Effector memory CD4-positive, alpha-beta T cell (primary cell): ENCODE measurements around the gene SYPL2.
"Not testable (repeated sequence)": the region's sequence is repeated elsewhere in the genome, so short reads cannot be mapped to it uniquely, and the experiment has no call there.

Source experiments
- DNase-seq, 3 donors: peaks; one replicate each; pipeline ENCODE4 v3.0.0-alpha.2; 2020
- H3K27ac ChIP-seq: 2 replicates; pipeline ENCODE4 v1.7.0; 2013; ENCODE audit warnings: mild to moderate bottlenecking, low read length, moderate library complexity; ENCODE audit not compliant: insufficient read depth, poor library complexity, severe bottlenecking
- H3K27me3 ChIP-seq: replicated peaks from 2 replicates; pipeline ENCODE4 v1.7.0; 2013; ENCODE audit warnings: mild to moderate bottlenecking, low read length; ENCODE audit not compliant: insufficient read depth, control insufficient read depth, poor library complexity, severe bottlenecking
- H3K36me3 ChIP-seq: 2 replicates; pipeline ENCODE4 v1.7.0; 2013; ENCODE audit warnings: mild to moderate bottlenecking, low read length, moderate library complexity; ENCODE audit not compliant: control insufficient read depth, insufficient read depth
- H3K4me1 ChIP-seq: 2 replicates; pipeline ENCODE4 v1.7.0; 2013; ENCODE audit warnings: low read length, mild to moderate bottlenecking; ENCODE audit not compliant: control insufficient read depth, insufficient read depth, poor library complexity, severe bottlenecking
- H3K4me3 ChIP-seq: 2 replicates; pipeline ENCODE4 v1.7.0; 2013; ENCODE audit warnings: low read length, low read depth, mild to moderate bottlenecking; ENCODE audit not compliant: insufficient read depth, poor library complexity, severe bottlenecking
- H3K9me3 ChIP-seq: 2 replicates; pipeline ENCODE4 v1.7.0; 2013; ENCODE audit warnings: mild to moderate bottlenecking, low read length, moderate library complexity; ENCODE audit not compliant: control insufficient read depth

The SYPL2 gene

GRCh38 chr1:109441069-109441468 lies 25.3 kb upstream of the SYPL2 start:
- H3K36me3 ChIP-seq: no peaks in the 10 kb centered on the region
- no peaks in the 10 kb centered on the region for H3K4me1 ChIP-seq
- no peaks in the 10 kb centered on the region for H3K9me3 ChIP-seq
- H3K27me3 ChIP-seq: peaks cover 6% of the 10 kb centered on the region
- no peak for DNase-seq
- H3K27ac ChIP-seq: no peak overlapping the region
- H3K4me3 ChIP-seq: no peak overlapping the region

DNA sequence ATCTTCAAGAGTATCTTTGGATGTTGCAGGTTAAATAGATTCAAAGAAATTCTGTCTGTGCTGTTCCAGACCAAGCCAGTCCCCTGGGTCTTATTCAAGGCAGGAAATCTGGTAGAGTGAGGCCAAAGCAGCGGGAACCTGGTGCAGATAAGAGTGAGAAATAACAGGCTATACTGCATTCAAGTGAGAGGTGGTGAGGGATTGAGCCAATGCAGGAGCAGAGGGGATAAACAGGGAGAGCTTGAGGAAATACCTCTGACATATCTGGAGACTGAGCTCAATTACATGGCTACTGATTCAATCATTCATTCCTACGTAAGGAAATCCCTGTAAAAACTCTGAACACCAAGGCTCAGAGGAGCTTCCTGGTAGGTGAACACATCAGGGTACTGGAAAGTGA lies 22.9 kb upstream of the SYPL2 start:
- H3K4me3 ChIP-seq: no peak overlapping the region
- H3K27ac ChIP-seq: no peak overlapping the region
- no peaks in the 10 kb centered on the region for H3K9me3 ChIP-seq
- peaks cover 6% of the 10 kb centered on the region for H3K27me3 ChIP-seq
- H3K4me1 ChIP-seq: no peaks in the 10 kb centered on the region
- H3K36me3 ChIP-seq: no peaks in the 10 kb centered on the region
- DNase-seq: no peak

DNA sequence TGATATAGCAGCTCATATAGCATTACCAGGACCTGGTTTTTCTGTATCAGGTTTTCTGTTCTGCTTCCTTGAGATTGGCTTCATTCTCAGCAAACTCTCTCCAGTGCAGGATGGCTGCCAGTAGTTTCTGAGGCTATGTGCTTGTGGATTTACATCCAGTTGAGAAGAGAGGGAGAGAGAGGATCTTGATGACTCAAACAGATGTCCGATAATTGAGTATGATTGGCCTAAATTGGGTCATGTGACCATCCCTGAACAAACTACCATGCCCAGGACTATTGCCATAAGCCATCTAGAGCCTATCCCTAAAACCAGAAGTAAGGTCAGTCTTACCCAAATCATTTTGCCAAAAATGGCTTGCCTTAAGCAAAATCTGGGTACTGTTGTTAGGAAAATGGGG lies 22.0 kb upstream of the SYPL2 start:
- H3K27ac ChIP-seq: no peak overlapping the region
- H3K27me3 ChIP-seq: peaks cover 9% of the 10 kb centered on the region
- no peak overlapping the region for H3K4me3 ChIP-seq
- H3K4me1 ChIP-seq: no peaks in the 10 kb centered on the region
- DNase-seq: no peak
- no peaks in the 10 kb centered on the region for H3K9me3 ChIP-seq
- no peaks in the 10 kb centered on the region for H3K36me3 ChIP-seq

- not testable (repeated sequence) for DNase-seq, H3K4me3 ChIP-seq, H3K4me1 ChIP-seq, H3K9me3 ChIP-seq, H3K27ac ChIP-seq, H3K36me3 ChIP-seq
- peaks cover 13% of the 10 kb centered on the region for H3K27me3 ChIP-seq
Observed at GRCh38 chr1:109445949-109446695, 20.2 kb upstream of the SYPL2 start.

DNA sequence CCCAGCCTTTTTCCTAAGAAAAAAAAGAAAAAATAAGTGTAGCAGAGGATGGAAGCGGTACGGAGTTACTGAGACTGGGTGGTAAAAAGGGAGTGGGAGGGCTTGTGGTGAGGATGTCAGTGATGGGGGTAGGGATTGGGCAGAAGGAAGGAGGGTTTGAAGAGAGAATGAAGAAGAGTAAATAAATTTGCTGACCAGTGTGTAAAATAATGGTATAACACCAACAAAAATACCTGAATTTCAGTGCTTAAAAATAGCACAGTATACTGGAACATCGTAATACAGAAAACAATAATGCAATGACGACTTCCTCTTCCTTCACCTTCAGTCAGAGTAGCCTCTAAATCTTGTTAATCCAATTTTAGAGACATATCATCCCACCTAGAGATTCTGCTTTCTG lies 18.8 kb upstream of the SYPL2 start:
- no peaks in the 10 kb centered on the region for H3K36me3 ChIP-seq
- H3K4me1 ChIP-seq: no peaks in the 10 kb centered on the region
- DNase-seq: no peak
- peaks cover 13% of the 10 kb centered on the region for H3K27me3 ChIP-seq
- H3K9me3 ChIP-seq: no peaks in the 10 kb centered on the region
- no peak overlapping the region for H3K4me3 ChIP-seq
- H3K27ac ChIP-seq: no peak overlapping the region

DNA sequence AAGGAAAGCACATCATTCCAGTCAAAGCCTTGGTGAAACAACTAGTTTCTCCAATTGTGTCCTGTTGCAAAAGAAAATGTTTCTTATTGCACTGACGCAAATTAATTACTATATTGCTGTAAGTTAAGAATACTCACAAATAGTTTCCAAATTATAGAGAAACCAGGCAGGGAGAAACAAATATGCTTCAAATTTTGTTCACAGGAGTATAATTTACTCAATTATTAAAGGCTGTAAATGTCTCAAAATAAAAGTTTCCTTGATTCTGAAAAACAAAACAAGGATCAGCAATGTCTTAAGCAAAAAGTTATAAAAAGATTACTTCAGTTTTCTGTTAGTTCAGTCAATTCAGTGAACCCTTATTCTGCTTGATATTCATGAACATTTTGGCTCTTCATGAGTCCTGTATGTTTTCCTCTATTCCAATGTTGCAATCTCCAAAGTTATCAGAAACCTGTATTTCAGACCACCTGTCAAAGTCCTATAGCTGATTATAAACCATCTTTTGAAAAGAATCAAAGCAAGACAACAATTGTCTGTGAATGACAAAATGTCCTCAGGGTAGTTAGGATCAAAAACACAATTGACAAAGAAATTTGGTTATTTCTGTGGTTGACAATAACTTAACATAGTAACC lies 11.7 kb upstream of the SYPL2 start:
- Histone ChIP-seq H3K4me1 (no peaks in the 10 kb centered on the region), H3K27ac (no peak overlapping the region), H3K36me3 (no peaks in the 10 kb centered on the region), H3K27me3 (peaks cover 4% of the 10 kb centered on the region), H3K4me3 (no peak overlapping the region), H3K9me3 (no peaks in the 10 kb centered on the region)
- DNase-seq: no peak

DNA sequence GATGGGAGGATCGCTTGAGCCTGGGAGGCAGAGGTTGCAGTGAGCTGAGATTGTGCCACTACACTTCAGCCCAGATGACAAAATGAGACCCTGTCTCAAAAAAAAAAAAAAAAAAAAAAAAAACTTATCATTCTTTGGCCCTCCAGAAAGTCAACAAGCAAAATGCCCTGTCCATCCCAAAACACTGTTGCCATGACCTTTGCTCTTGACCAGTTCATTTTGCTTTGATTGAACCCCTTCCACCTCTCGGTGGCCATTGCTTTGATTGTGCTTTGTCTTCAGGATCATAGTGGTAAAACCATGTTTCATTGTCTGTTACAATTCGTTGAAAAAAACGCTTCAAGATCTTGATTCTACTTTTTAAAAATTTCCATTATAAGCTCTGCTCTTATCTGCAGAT lies 8.5 kb upstream of the SYPL2 start:
- Histone ChIP-seq H3K27me3 (no peaks in the 10 kb centered on the region), H3K9me3 (no peaks in the 10 kb centered on the region), H3K36me3 (no peaks in the 10 kb centered on the region), H3K4me1 (no peaks in the 10 kb centered on the region), H3K27ac (no peak overlapping the region), H3K4me3 (no peak overlapping the region)
- no peak for DNase-seq

- Histone ChIP-seq H3K27me3 (peaks cover 31% of the 10 kb centered on the region), H3K4me3 (peak overlapping the region; percentile 55), H3K27ac (no peak overlapping the region), H3K9me3 (no peaks in the 10 kb centered on the region), H3K4me1 (peaks cover 11% of the 10 kb centered on the region), H3K36me3 (no peaks in the 10 kb centered on the region)
- DNase-seq: no peak
Observed at GRCh38 chr1:109466125-109466451, 258 bp upstream of the SYPL2 start.

DNA sequence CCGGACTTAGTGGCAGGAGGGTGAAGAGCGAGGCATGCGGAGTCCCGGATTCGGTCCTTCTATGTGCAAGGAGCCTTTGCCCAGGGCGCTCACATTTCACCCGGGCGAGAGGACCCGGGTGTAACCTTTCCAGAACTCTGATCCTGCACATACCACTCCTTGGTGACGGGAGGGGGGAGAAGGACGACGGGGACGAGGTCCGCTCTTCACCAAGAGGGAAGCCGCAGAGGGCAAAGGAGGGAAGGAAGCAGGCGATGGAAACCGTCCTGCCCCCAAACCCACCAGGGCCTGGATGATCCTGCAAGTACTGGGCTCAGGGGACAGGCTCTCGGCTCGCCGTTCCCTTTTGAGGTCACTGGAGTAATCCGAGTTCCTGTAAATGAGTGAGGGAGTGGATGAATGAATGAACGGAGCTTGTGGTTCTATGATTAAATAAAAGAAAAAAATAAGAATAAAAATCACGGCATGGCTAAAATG lies 993 bp downstream of the SYPL2 start:
- Histone ChIP-seq H3K4me3 (no peak overlapping the region), H3K27me3 (peaks cover 35% of the 10 kb centered on the region), H3K27ac (no peak overlapping the region), H3K36me3 (no peaks in the 10 kb centered on the region), H3K9me3 (no peaks in the 10 kb centered on the region), H3K4me1 (peaks cover 11% of the 10 kb centered on the region)
- no peak for DNase-seq

- no peak for DNase-seq
- Histone ChIP-seq H3K9me3 (no peaks in the 10 kb centered on the region), H3K27ac (no peak overlapping the region), H3K4me1 (peaks cover 11% of the 10 kb centered on the region), H3K4me3 (no peak overlapping the region), H3K27me3 (peaks cover 35% of the 10 kb centered on the region), H3K36me3 (no peaks in the 10 kb centered on the region)
Observed at GRCh38 chr1:109468061-109468460, 1.7 kb downstream of the SYPL2 start.
